HFFc6 (cell line): Measurements from ENCODE around the gene ADRM1. TPM values are rescaled to one million over a fixed set of nuclear protein-coding genes. Genes with fewer than 3 reads are reported as not detected.

Experiments
- DNase-seq: peaks from one replicate; pipeline ENCODE4 v3.0.0-alpha.2; 2018
- H3K27ac Mint-ChIP-seq: 2 replicates; pipeline ENCODE4 v1.8.0; 2020; ENCODE audit warnings: mild to moderate bottlenecking, mixed read lengths
- H3K27me3 Mint-ChIP-seq: 2 replicates; pipeline ENCODE4 v1.8.0; 2021; ENCODE audit warnings: mild to moderate bottlenecking, moderate library complexity, mixed read lengths; ENCODE audit not compliant: insufficient read depth
- H3K36me3 Mint-ChIP-seq: 2 replicates; pipeline ENCODE4 v1.8.0; 2021; ENCODE audit warnings: low read depth, mixed read lengths
- H3K4me1 Mint-ChIP-seq: 2 replicates; pipeline ENCODE4 v1.8.0; 2020; ENCODE audit warnings: low read depth, mixed read lengths
- H3K4me3 Mint-ChIP-seq: 2 replicates; pipeline ENCODE4 v1.8.0; 2020; ENCODE audit warnings: mild to moderate bottlenecking, moderate library complexity, mixed read lengths
- H3K9me3 Mint-ChIP-seq: 2 replicates; pipeline ENCODE4 v1.8.0; 2020; ENCODE audit warnings: mild to moderate bottlenecking, mixed read lengths
- total RNA-seq, 6 experiments: library from RNA; stranded (reverse); fragmentation: NEBNext Ultra II Directional; extraction: Animal tissue kit (Norgen Biotek cat#: 25700); gene quantifications; 2 replicates in 1 of 6; 3 replicates in 5 of 6; pipeline ENCODE4 v1.2.3, GENCODE V29; 2021
- TF ChIP-seq, protein P1 (sequence below): fragments of 200-600 bp; sonication (generic); IDR thresholded peaks from 2 replicates; pipeline ENCODE4 v1.5.0; 2021; ENCODE audit warnings: antibody characterized with exemption, mild to moderate bottlenecking

The ADRM1 gene
- total RNA-seq, 6 experiments from 2014 or later, result 126 to 133 (median 129) TPM

- Mint-ChIP-seq H3K27me3 (no peaks in the 10 kb centered on the region), H3K9me3 (no peaks in the 10 kb centered on the region), H3K27ac (no peak overlapping the region), H3K4me1 (peaks cover 6% of the 10 kb centered on the region; the same call in 1 of the 2 replicates), H3K36me3 (peaks cover 3% of the 10 kb centered on the region; the same call in 1 of the 2 replicates), H3K4me3 (no peak overlapping the region)
- no peak for DNase-seq
- TF ChIP-seq, protein P1, sequence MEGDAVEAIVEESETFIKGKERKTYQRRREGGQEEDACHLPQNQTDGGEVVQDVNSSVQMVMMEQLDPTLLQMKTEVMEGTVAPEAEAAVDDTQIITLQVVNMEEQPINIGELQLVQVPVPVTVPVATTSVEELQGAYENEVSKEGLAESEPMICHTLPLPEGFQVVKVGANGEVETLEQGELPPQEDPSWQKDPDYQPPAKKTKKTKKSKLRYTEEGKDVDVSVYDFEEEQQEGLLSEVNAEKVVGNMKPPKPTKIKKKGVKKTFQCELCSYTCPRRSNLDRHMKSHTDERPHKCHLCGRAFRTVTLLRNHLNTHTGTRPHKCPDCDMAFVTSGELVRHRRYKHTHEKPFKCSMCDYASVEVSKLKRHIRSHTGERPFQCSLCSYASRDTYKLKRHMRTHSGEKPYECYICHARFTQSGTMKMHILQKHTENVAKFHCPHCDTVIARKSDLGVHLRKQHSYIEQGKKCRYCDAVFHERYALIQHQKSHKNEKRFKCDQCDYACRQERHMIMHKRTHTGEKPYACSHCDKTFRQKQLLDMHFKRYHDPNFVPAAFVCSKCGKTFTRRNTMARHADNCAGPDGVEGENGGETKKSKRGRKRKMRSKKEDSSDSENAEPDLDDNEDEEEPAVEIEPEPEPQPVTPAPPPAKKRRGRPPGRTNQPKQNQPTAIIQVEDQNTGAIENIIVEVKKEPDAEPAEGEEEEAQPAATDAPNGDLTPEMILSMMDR, result no peak
These were observed 7.4 kb downstream of the ADRM1 start for GRCh38 chr20:62309947-62310756.

DNA sequence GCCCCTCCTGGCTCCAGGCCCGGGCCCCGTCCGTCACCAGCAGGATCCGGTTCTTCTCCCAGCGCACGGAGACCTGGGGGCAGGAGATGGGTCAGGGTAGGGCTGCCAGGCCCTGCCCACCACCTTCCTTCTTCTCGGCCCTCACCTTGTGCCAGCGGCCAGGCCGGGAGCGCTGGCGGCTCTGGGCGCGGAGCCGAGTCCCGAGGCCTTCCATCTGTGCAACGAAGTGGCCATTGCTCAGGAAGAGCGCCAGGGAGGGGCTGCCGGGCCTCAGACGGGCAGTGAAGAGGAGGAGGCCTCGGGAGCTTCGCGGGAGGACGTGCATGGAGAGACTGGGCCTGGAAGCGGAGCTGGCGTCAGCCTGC, 7.9 kb downstream of the ADRM1 start:
- no peaks in the 10 kb centered on the region for H3K27me3 Mint-ChIP-seq
- TF ChIP-seq, protein P1, result no peak
- H3K27ac Mint-ChIP-seq, result no peak overlapping the region
- H3K4me3 Mint-ChIP-seq, result no peak overlapping the region
- no peaks in the 10 kb centered on the region for H3K4me1 Mint-ChIP-seq
- H3K36me3 Mint-ChIP-seq, result no peaks in the 10 kb centered on the region
- DNase-seq, result no peak
- H3K9me3 Mint-ChIP-seq, result no peaks in the 10 kb centered on the region

- Mint-ChIP-seq H3K4me3 (no peak overlapping the region), H3K9me3 (no peaks in the 10 kb centered on the region), H3K4me1 (no peaks in the 10 kb centered on the region), H3K27ac (no peak overlapping the region), H3K36me3 (no peaks in the 10 kb centered on the region), H3K27me3 (no peaks in the 10 kb centered on the region)
- no peak for DNase-seq
- TF ChIP-seq, protein P1, result no peak
These were observed 8.4 kb downstream of the ADRM1 start for GRCh38 chr20:62311150-62311549.

DNA sequence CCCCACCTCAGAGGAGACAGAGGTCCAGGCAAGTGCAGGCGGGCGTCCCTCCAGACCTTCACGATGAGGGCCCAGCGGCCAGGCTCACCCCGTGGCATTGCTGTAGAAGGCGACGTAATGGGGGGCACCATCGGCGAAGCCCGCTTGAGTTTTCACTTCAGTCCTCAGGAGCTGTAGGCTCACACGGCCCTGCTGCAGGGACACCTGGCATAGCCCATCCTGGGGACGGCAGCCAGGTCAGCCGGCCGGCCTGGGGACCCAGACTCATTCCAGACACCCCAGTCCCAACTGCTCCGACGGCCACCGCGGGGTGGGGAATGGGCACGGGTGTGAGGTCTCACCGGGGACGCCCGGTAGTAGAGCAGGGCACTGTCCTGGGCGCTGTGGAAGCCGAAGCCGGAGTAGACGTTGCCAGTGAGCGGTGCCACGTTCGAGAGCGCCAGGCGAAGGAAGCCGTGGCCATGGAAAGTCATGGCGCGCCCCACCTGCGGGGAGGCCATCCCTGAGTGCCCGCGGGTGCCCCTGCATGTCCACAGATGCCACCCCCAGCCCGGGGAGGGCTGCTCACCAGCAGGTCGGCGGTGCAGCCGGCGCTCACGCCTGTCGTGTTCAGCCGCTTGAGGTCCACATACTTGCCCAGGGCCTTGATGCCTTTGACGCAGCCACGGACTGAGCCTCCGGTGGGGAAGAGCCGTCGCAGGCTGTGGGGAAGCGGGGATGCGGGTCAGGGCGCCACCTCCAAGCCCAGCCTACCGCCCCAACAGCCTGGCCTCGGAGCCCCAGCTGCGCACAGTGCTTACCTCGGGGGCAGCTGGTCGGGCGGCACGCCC, 9.2 kb downstream of the ADRM1 start:
- Mint-ChIP-seq H3K4me3 (no peak overlapping the region), H3K27me3 (no peaks in the 10 kb centered on the region), H3K27ac (no peak overlapping the region), H3K9me3 (no peaks in the 10 kb centered on the region), H3K4me1 (no peaks in the 10 kb centered on the region), H3K36me3 (no peaks in the 10 kb centered on the region)
- no peak for DNase-seq
- TF ChIP-seq, protein P1, result no peak

- DNase-seq, result no peak
- TF ChIP-seq, protein P1, result no peak
- no peaks in the 10 kb centered on the region for H3K36me3 Mint-ChIP-seq
- H3K27me3 Mint-ChIP-seq, result no peaks in the 10 kb centered on the region
- no peak overlapping the region for H3K4me3 Mint-ChIP-seq
- H3K9me3 Mint-ChIP-seq, result no peaks in the 10 kb centered on the region
- H3K27ac Mint-ChIP-seq, result no peak overlapping the region
- H3K4me1 Mint-ChIP-seq, result no peaks in the 10 kb centered on the region
These were observed 9.8 kb downstream of the ADRM1 start for GRCh38 chr20:62312662-62312977.
